ENCODE data around the gene RAB43.
"Not testable (repeated sequence)": the region's sequence is repeated elsewhere in the genome, so short reads cannot be mapped to it uniquely, and the experiment has no call there.

Gene RAB43

GRCh38 chr3:129121016-129121791 is 400 bp downstream of the RAB43 start:
- FAIRE-seq, result no peak

DNA sequence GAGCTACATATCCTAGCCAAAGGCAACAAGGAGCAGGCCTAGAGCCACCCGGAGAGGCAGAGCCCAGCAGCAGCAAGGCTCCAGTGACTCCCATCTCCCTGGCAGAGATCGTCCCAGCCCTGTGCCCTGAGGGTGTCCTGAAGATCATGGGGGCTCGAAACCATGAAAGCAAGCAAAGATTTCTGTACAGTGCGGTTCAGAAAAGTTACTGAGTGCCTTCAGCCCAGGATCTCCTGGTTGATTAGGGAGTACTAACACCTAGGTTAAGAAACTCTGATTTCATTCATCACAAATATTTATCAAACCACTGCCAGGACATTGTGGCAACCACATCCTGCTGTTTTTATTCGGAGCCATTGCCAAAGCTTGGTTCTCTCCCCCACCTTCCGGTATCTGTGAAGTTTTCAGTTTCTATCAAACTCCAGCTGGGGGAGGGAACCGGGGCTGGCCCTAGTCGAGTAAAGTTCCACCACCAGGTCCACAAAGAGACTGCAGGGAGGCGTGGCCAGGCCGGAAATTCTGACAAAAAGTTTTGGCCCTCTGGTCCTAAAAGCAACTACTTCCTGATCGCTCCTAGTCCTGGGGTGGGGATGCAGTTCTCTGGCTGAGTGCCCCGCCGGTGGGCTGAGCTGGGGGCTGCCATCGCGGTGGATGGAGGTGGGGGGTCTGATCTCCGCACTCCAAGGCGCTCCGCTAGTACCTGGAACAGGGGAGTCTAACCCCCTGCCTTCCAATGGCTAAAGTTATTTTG is 1.2 kb downstream of the RAB43 start:
- FAIRE-seq, result no peak

DNA sequence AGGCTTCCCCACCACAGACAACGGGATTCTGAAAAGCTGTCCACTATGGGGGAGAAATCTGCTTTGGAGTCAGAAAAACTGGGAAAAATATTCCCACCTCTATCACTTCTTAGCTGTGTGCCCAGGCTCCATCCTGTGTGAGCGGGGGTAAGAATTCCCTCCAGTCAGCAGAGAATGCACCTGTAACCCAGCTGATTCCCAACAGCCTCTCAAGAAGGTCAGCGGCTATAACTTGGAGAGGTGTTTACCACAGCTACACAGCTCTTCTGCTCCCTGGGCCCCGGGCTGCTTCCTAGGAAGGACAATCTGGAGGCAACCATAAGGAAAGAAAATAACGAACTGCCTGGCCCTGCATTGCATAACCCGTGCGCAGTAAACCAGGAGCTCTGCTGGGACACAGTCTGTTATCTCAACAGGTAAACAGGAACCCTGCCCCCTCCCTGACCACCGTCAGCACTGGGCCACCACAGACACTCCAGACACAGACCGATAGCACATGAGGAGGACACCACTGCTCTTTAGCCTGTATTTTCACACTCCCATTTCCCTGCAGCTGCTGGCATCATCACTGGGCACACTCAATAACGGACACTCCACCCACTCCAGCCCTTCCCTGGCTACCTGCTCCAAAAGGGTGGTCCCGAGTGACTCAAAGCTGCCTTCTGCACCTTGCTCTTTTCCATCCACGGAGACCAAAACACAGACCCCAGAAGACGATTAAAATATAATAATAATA is 2.1 kb downstream of the RAB43 start:
- FAIRE-seq, result no peak

GRCh38 chr3:129118745-129119144 is 2.9 kb downstream of the RAB43 start:
- no peak for FAIRE-seq

GRCh38 chr3:129117134-129117533 is 4.5 kb downstream of the RAB43 start:
- FAIRE-seq, result no peak

DNA sequence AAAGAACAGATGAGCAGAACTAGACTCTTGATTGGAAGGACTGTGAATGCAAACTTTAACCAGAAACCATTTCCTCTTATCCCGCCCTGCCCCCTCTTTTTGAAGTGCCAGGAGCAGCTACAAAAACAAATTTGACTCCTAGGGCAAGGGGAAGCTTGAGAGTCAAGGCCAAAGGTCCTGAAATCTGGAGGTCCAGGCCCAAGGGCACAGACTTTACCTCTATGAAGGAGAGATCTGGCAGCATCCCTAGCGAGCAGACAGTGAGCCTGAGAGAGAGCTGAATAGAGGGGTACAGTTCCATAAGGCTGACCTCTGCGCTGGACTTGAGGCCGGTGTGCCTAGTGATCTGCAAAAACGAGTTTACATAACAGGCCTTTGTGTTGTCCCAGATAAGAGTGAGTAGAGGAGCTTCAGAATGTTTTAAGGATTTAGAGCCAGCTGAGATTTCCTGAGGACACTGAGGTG is 5.1 kb downstream of the RAB43 start:
- FAIRE-seq, result no peak

DNA sequence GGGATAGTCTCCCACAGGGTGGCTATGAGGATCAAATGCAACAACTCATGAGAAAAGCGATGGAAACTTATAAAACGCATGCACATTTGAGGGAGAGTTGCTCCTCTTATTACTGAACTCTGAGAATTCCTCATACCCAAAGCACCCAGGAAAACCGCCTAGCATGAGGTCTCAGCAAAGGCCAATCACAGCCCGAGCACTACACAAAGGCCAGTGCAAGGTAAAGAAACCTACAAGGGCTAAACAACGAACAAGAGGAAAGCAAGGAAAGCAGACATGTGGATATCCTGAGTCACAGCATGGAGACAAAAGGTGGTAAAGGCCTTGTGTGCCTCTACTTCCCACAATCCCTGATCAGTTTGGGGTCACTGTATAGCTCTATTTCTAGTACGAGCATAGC is 7.1 kb downstream of the RAB43 start:
- FAIRE-seq, result no peak

DNA sequence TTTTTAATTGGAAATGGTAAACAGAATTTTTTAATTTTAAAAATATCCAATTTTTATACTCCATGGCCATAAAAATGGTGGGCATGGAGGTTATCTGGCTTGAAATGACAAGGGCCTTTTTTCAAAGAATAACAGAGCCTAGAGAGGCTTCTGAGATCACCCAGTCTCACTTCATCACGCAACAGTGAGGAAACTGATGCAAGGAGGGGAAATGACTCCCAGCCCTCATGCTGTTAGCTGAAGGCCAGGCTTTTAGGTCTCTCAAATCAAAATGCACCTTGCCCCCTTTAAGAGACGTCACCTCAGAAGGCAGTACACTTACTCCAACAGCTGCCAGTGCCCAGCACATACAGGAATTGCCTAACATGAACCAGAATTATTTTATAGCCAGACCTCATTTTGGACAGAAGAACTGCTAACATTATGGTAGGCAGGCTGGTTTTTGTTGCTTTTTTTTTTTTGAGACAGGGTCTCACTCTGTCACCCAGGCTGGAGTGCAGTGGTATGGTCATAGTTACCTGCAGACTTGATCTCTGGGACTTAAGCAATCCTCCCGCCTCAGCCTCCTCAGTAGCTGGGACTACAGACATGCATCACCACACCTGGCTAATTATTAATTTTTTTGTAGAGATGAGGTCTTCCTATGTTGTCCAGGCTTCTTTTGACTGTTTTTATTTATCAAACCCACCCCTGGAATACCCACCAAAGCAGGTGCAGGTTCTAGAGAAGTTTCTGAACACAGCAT is 9.1 kb downstream of the RAB43 start:
- no peak for FAIRE-seq

- not testable (repeated sequence) for FAIRE-seq
Measured at GRCh38 chr3:129111076-129111780, 10.4 kb downstream of the RAB43 start.

DNA sequence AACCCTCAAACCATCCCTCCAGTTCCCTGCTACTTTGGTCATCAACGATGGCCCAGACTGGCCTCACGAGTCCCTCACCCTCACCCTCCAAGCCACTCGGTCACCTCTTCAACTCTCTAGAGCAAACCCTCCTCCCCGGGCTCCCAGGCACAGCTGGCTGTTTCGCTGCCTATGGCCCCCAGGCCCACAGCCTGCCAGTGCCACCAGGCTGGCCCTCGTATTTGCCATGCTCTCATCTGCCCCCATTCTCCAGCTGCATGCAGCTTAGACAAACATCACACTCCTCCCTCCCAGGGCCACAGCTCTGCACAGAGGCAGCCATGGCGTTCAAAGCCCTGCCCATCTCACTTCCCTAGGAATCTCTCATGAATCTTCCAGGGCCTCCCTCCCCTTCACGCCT is 13.8 kb downstream of the RAB43 start:
- no peak for FAIRE-seq

DNA sequence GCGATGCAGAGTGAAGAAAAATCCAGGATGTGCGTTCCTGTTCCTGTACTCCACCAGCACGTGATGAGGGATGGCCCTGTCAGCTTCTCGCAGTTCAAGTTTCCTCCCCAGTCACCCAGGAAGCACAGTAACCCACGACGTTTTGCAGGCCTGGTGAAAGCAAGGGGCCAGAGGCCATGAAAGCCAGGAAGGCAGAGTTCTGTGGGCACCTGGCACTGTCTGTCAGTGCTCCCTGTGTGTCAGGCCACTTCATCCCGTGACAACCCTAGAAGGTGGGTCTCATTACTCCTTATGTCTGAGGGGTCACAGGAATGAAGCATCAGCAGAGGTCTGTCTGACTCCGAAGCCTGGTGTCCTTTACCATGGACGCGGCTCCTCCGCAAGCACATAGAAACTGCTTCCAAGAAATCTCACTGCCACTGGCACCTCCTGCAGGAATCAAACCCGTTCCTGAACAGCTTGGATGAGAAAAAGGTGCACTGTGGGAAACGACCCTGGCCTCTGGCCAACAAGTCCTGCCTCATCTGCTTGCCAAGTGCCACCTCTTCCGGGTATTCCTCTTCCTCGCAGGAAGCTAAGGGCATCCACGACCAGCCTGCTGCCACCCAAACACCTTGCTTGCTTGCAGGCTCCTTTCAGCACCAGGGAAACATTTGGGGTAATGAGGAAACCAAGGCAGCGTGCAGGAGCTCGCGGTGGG is 14.6 kb downstream of the RAB43 start:
- no peak for FAIRE-seq

DNA sequence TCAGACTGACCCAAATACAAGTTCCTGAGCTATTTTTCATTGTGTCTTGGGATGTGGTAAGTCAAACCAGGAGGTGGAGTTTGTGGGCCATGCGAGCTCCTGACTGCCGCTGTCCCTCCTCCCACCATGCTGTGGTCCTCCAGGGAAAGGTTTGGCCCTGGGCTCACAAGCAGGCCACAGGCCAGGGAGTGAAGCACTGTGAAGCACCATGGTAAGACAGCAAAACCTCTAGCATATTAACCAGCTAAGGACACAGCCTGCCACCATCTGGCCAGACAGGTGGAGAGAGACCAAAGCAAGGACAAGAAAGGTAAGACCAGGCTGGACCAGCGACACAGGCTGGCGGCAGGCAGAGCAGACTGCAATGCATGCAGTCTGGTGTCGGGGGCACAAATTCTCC is 15.3 kb downstream of the RAB43 start:
- no peak for FAIRE-seq

GRCh38 chr3:129105862-129106261 is 15.7 kb downstream of the RAB43 start:
- no peak for FAIRE-seq

GRCh38 chr3:129104498-129105079 is 17.0 kb downstream of the RAB43 start:
- no peak for FAIRE-seq

GRCh38 chr3:129104051-129104450 is 17.6 kb downstream of the RAB43 start:
- FAIRE-seq, result no peak

- no peak for FAIRE-seq
Measured at GRCh38 chr3:129103296-129103695, 18.3 kb downstream of the RAB43 start.

- no peak for FAIRE-seq
Measured at GRCh38 chr3:129101370-129102138, 20.1 kb downstream of the RAB43 start.

DNA sequence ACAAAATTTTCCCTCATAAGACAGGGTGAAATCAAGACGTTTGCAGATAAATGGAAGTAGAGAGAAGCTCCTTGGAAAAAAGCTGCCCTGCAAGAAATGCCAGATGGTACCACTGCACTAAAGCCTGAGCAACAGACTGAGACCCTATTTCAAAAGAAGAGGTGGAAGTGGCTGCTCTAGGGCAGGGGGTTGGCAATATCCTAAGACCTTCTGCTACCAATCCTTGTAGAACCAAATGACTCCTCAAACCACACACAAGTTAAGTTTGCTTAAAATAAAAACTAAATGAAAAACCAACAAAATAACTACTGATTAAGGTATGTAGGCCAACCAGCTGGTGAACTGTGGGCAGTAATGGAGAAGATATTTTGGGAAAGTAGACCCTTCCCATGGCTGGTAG is 21.3 kb downstream of the RAB43 start:
- no peak for FAIRE-seq

- no peak for FAIRE-seq
Measured at GRCh38 chr3:129095285-129095684, 26.3 kb downstream of the RAB43 start.

GRCh38 chr3:129088312-129088711 is 33.3 kb downstream of the RAB43 start:
- not testable (repeated sequence) for FAIRE-seq

All from islet of Langerhans (tissue), 1 donor.